Measurements from ENCODE around the gene CENPP. TPM values are rescaled to one million over a fixed set of nuclear protein-coding genes. Genes with fewer than 3 reads are reported as not detected.

Gene CENPP
- polyA plus RNA-seq, 2 of the 4 experiments (the other 2 are of a cell fraction), result 7.2 to 13.4 TPM

DNA sequence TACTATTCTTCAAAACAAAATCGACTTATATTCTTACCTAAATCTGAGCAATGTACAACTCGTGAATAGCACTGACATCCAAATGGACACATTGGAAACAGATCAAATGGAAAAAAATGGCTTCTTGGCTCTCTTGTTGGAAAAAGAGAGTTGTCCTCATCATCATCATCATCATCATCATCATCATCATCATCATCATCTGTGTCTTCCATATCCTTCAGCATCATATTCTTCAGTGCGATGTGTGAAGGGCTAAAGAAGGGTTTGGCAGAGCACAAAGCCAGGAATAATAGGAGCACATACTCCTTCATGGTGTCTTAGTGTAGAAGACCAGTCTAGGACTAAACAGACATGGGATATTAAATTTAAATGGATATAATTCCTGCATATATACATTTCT lies 148.8 kb downstream of the CENPP start:
- no peaks in the 10 kb centered on the region for H3K9me3 ChIP-seq
- FAIRE-seq (no peak), ATAC-seq (no peak), DNase-seq (ENCODE audit: low read depth in 1 of 2, low spot score in 1 of 2) (no peak)
- H3K4me2 ChIP-seq, result no peak overlapping the region
- no peaks in the 10 kb centered on the region for H3K4me1 ChIP-seq
- no peak overlapping the region for H3K27ac ChIP-seq
- 72% methylated on average over 3 of the region's 3 CpGs for WGBS (ENCODE audit: missing lambda C conversion rate)
- TF ChIP-seq HDAC2 (IDR thresholded peaks at IDR 0.05) (no peak), CHD4 (IDR thresholded peaks at IDR 0.05; ENCODE audit: borderline replicate concordance) (no peak), POLR2AphosphoS2 (conservative IDR thresholded peaks at IDR 0.05; ENCODE audit: low read length) (no peak), ZFP36 (IDR thresholded peaks at IDR 0.05; ENCODE audit: borderline replicate concordance, partially characterized antibody) (no peak), ZSCAN20 (CRISPR knock-in tag; IDR thresholded peaks at IDR 0.05) (no peak), JUN (IDR thresholded peaks at IDR 0.05) (no peak), ZNF302 (CRISPR knock-in tag; IDR thresholded peaks at IDR 0.05) (no peak), NPAS2 (CRISPR knock-in tag; IDR thresholded peaks at IDR 0.05; ENCODE audit: borderline replicate concordance) (no peak), HOXB5 (CRISPR knock-in tag; IDR thresholded peaks at IDR 0.05) (no peak), FOXS1 (CRISPR knock-in tag; IDR thresholded peaks at IDR 0.05) (no peak)
- H3K4me3 ChIP-seq, result no peak overlapping the region
- POLR2A ChIA-PET, result no interaction called here
- CTCF ChIA-PET, result no interaction called here

DNA sequence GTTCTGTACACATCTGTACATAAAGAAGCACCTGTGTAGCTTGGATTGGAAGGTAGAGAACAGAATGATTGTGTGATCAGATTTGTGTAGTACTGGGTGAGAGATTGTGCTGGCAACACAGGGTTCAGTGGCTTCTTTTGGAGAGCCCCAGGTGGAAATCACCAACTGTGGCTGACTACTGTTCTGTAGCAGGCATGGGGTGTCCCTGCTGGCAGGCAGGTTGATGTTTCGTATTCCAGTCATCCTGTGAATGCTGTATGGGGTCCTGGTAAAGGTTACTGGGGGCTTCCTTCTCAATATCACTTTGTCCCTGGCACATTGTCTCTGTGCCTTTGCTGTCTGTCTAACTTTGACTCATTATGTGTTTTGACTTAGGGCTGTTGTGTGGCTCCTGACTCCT lies 151.2 kb downstream of the CENPP start:
- FAIRE-seq (no peak), DNase-seq (ENCODE audit: low read depth in 1 of 2, low spot score in 1 of 2) (no peak), ATAC-seq (no peak)
- H3K9me3 ChIP-seq, result no peaks in the 10 kb centered on the region
- TF ChIP-seq BHLHE40 (IDR thresholded peaks at IDR 0.05; ENCODE audit: low read depth, low read length) (no peak), HEYL (CRISPR knock-in tag; IDR thresholded peaks at IDR 0.05) (no peak), ZNF302 (CRISPR knock-in tag; IDR thresholded peaks at IDR 0.05) (no peak), ESRRA (IDR thresholded peaks at IDR 0.05; ENCODE audit: borderline replicate concordance, low read length) (no peak), NR3C1 (IDR thresholded peaks at IDR 0.05) (no peak), SMC3 (IDR thresholded peaks at IDR 0.05) (no peak), NPAS2 (CRISPR knock-in tag; IDR thresholded peaks at IDR 0.05; ENCODE audit: borderline replicate concordance) (no peak), CBX8 (IDR thresholded peaks at IDR 0.05) (no peak), HDAC2 (IDR thresholded peaks at IDR 0.05) (no peak), MAFK (IDR thresholded peaks at IDR 0.05; ENCODE audit: partially characterized antibody) (no peak), CHD4 (IDR thresholded peaks at IDR 0.05; ENCODE audit: borderline replicate concordance) (no peak), POLR2AphosphoS2 (conservative IDR thresholded peaks at IDR 0.05; ENCODE audit: low read length) (no peak), ZFP36 (IDR thresholded peaks at IDR 0.05; ENCODE audit: borderline replicate concordance, partially characterized antibody) (no peak), SREBF2 (IDR thresholded peaks at IDR 0.05) (no peak)
- TF ChIP-seq, protein P1, sequence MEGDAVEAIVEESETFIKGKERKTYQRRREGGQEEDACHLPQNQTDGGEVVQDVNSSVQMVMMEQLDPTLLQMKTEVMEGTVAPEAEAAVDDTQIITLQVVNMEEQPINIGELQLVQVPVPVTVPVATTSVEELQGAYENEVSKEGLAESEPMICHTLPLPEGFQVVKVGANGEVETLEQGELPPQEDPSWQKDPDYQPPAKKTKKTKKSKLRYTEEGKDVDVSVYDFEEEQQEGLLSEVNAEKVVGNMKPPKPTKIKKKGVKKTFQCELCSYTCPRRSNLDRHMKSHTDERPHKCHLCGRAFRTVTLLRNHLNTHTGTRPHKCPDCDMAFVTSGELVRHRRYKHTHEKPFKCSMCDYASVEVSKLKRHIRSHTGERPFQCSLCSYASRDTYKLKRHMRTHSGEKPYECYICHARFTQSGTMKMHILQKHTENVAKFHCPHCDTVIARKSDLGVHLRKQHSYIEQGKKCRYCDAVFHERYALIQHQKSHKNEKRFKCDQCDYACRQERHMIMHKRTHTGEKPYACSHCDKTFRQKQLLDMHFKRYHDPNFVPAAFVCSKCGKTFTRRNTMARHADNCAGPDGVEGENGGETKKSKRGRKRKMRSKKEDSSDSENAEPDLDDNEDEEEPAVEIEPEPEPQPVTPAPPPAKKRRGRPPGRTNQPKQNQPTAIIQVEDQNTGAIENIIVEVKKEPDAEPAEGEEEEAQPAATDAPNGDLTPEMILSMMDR (IDR thresholded peaks at IDR 0.05), result no peak
- TF ChIP-seq, protein P2, sequence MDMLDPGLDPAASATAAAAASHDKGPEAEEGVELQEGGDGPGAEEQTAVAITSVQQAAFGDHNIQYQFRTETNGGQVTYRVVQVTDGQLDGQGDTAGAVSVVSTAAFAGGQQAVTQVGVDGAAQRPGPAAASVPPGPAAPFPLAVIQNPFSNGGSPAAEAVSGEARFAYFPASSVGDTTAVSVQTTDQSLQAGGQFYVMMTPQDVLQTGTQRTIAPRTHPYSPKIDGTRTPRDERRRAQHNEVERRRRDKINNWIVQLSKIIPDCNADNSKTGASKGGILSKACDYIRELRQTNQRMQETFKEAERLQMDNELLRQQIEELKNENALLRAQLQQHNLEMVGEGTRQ (IDR thresholded peaks at IDR 0.05), result no peak
- TF ChIP-seq, protein P3, sequence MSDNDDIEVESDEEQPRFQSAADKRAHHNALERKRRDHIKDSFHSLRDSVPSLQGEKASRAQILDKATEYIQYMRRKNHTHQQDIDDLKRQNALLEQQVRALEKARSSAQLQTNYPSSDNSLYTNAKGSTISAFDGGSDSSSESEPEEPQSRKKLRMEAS (IDR thresholded peaks at IDR 0.05), result no peak
- no peak overlapping the region for H3K27ac ChIP-seq
- no peak overlapping the region for H3K4me2 ChIP-seq
- no peak overlapping the region for H3K4me3 ChIP-seq
- H3K4me1 ChIP-seq, result peaks cover 6% of the 10 kb centered on the region; the same call in 2 of the 3 replicates
- POLR2A ChIA-PET, result no interaction called here
- CTCF ChIA-PET, result interaction anchor here (1.1 kb wide), 1 partner anchor 37 kb away, joined by 3 read pairs; no protein-coding TSS in a partner anchor
- 88% methylated on average over 1 of the region's 1 CpG for WGBS (ENCODE audit: missing lambda C conversion rate)

DNA sequence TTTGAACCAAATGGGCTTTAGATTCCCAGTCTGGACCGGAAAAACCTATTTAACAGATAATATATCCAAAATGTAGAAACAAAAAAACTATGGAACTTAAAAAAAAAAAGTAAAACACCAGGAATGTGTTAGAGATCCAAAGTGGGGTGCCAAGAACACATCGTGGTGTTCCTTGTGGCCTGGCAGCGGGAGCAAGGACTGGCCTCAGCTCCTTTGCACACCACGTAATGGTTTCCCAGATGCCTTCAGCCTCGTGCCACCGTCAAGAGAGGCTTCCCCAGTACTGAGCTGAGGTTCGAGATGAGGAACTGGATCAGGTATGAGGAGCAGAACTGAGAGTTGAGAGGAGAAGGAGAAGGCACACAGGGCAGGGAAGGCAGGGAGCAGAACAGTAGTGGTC lies 153.0 kb downstream of the CENPP start:
- TF ChIP-seq POLR2A (IDR thresholded peaks at IDR 0.05; ENCODE audit: low read length) (no peak), ZSCAN20 (CRISPR knock-in tag; IDR thresholded peaks at IDR 0.05) (no peak), CHD4 (IDR thresholded peaks at IDR 0.05; ENCODE audit: borderline replicate concordance) (no peak), ESRRA (IDR thresholded peaks at IDR 0.05; ENCODE audit: borderline replicate concordance, low read length) (no peak), EHF (CRISPR knock-in tag; IDR thresholded peaks at IDR 0.05) (no peak), RNF2 (IDR thresholded peaks at IDR 0.05; ENCODE audit: borderline replicate concordance, low read depth) (no peak), CHD2 (IDR thresholded peaks at IDR 0.05; ENCODE audit: low read length, partially characterized antibody) (no peak), HDAC2 (IDR thresholded peaks at IDR 0.05) (no peak), CEBPB (IDR thresholded peaks at IDR 0.05) (no peak), MAFK (IDR thresholded peaks at IDR 0.05; ENCODE audit: partially characterized antibody) (no peak), CBX2 (IDR thresholded peaks at IDR 0.05; ENCODE audit: borderline replicate concordance, low read depth) (no peak), ZFP36 (IDR thresholded peaks at IDR 0.05; ENCODE audit: borderline replicate concordance, partially characterized antibody) (no peak), FOSB (CRISPR knock-in tag; IDR thresholded peaks at IDR 0.05) (no peak), NR3C1 (IDR thresholded peaks at IDR 0.05) (no peak), RFX5 (IDR thresholded peaks at IDR 0.05) (no peak), SMC3 (IDR thresholded peaks at IDR 0.05) (no peak)
- Histone ChIP-seq H3K4me1 (peaks cover 6% of the 10 kb centered on the region; the same call in 2 of the 3 replicates), H3K4me3 (no peak overlapping the region), H3K4me2 (no peak overlapping the region), H3K9me3 (no peaks in the 10 kb centered on the region), H3K27ac (no peak overlapping the region)
- DNase-seq (ENCODE audit: low read depth in 1 of 2, low spot score in 1 of 2), result no peak
- ChIA-PET POLR2A (no interaction called here), CTCF (interaction anchor here (1.5 to 1.6 kb wide), 2 partner anchors 23 to 340 kb away, joined by 4 to 5 read pairs; no protein-coding TSS in a partner anchor)
- ATAC-seq, result no peak
- 91% methylated on average over 7 of the region's 7 CpGs for WGBS (ENCODE audit: missing lambda C conversion rate)
- no peak for FAIRE-seq

Data from A549 (cell line).